Brain microvascular endothelial cell (primary cell): Measurements from ENCODE around the gene RPS2.

Experiments used
- DNase-seq: peaks from one replicate; pipeline ENCODE4 v3.0.0-alpha.2; 2020
- H3K27ac ChIP-seq: fragments of 250-450 bp; sonication (Bioruptor Pico); 2 replicates; pipeline ENCODE4 v1.5.1; 2020; ENCODE audit warnings: mild to moderate bottlenecking, moderate library complexity
- H3K27me3 ChIP-seq: fragments of 250-450 bp; sonication (Bioruptor Pico); replicated peaks from 2 replicates; pipeline ENCODE4 v1.5.1; 2020; ENCODE audit warnings: mild to moderate bottlenecking
- H3K36me3 ChIP-seq: fragments of 250-450 bp; sonication (Bioruptor Pico); replicated peaks from 2 replicates; pipeline ENCODE4 v1.5.1; 2020; ENCODE audit warnings: mild to moderate bottlenecking
- H3K4me3 ChIP-seq: 2 replicates; pipeline ENCODE4 v1.5.1; 2011; ENCODE audit warnings: low read depth, mild to moderate bottlenecking, control low read depth, low read length, moderate library complexity
- in situ Hi-C: cut with HindIII; loops from 2 replicates; pipeline ENCODE4 v1.10.0; 2017; ENCODE audit warnings: low sequenced_read_pairs, low pct_ligation_motif_present
- TF ChIP-seq, protein P1 (sequence below): IDR thresholded peaks from 2 replicates; pipeline ENCODE4 v1.5.1; 2011; ENCODE audit warnings: low read depth, mild to moderate bottlenecking, moderate library complexity, low read length, control low read depth, inconsistent platforms; ENCODE audit errors: missing control alignments

The RPS2 gene

DNA sequence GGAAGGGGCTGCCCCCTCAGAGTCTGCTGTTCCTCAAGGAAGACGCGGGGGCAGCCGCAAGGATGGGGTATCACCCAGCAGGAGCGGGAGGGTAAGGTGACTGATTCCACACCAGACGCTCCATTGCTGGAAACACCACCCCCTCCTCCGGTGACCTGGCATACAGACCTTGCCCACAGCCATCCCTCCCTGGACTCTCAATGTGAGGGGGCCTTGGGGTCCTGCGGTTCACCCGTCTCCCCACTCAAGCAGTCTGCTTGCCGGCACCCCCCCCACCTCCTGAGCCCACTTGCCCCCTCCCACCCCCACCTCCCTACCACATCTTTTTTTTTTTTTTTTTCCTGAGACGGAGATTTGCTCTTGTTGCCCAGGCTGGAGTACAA is 34.3 kb downstream of the RPS2 start:
- no peak for DNase-seq
- Histone ChIP-seq H3K36me3 (no peaks in the 10 kb centered on the region), H3K27ac (no peak overlapping the region), H3K4me3 (no peak overlapping the region), H3K27me3 (no peaks in the 10 kb centered on the region)
- TF ChIP-seq, protein P1, sequence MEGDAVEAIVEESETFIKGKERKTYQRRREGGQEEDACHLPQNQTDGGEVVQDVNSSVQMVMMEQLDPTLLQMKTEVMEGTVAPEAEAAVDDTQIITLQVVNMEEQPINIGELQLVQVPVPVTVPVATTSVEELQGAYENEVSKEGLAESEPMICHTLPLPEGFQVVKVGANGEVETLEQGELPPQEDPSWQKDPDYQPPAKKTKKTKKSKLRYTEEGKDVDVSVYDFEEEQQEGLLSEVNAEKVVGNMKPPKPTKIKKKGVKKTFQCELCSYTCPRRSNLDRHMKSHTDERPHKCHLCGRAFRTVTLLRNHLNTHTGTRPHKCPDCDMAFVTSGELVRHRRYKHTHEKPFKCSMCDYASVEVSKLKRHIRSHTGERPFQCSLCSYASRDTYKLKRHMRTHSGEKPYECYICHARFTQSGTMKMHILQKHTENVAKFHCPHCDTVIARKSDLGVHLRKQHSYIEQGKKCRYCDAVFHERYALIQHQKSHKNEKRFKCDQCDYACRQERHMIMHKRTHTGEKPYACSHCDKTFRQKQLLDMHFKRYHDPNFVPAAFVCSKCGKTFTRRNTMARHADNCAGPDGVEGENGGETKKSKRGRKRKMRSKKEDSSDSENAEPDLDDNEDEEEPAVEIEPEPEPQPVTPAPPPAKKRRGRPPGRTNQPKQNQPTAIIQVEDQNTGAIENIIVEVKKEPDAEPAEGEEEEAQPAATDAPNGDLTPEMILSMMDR = no peak
- in situ Hi-C loops = no loop called here

DNA sequence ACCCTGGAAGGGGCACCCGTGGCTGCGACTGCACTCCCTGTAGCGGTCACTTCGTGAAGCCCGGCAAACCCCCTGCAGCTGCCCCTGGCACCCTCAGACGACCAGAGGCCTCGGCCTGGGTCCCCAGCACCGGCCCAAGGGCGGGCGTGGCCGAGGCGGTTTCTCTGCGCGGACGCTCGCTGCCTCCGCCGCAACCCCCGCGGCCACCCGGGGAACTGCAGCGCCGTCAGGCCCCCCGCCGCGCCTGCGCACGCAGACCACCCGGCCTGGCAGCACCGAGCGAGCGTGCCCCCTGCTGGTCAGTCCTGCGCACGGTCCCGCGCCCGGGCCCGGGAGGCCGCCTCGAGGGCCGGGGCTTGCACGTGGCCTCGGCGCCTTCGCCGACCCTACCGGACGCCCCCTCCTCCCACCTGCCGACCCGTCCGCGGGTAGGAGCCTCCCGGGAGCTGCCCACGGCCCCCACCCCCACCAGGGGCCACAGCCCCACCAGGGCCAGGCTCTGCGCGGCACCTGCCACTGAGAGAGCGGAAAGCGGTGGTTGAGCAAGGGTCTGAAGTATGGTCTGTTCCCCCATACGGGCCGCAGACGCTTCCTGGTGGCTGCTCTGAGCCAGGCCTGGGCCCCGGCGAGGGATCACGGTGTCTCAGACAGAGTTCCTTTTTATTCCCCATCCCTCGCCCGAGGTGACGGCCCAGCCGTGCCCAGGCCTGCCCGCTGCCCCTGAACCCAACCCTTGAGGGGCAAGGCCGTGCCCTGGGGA is 34.9 kb downstream of the RPS2 start:
- TF ChIP-seq, protein P1 = peak; percentile 58
- DNase-seq = peak; percentile 60
- Histone ChIP-seq H3K27ac (no peak overlapping the region), H3K4me3 (peak overlapping the region; percentile 63), H3K36me3 (no peaks in the 10 kb centered on the region), H3K27me3 (no peaks in the 10 kb centered on the region)
- in situ Hi-C loops = no loop called here

DNA sequence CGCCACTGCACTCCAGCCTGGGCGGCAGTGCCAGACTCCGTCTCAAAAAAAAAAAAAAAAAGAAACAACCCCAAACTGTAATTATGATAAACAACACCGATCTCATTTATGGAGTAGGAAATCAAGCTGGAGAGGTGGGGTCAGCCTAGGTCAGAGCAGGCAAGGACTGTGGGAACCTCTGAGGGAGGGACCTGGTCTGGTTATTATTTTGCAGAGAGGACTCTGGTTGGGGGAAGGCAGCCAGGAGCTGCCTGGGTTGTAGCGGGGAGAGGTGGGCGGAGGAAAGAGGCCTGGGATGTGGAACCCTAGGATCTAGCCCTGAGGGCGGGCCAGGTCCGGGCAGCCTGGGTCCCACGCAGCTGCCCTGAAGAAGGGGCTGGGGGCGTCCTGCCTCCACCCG is 35.5 kb downstream of the RPS2 start:
- Histone ChIP-seq H3K4me3 (peak overlapping the region; percentile 63), H3K27ac (no peak overlapping the region), H3K36me3 (no peaks in the 10 kb centered on the region), H3K27me3 (no peaks in the 10 kb centered on the region)
- TF ChIP-seq, protein P1 = no peak
- no peak for DNase-seq
- in situ Hi-C loops = no loop called here

DNA sequence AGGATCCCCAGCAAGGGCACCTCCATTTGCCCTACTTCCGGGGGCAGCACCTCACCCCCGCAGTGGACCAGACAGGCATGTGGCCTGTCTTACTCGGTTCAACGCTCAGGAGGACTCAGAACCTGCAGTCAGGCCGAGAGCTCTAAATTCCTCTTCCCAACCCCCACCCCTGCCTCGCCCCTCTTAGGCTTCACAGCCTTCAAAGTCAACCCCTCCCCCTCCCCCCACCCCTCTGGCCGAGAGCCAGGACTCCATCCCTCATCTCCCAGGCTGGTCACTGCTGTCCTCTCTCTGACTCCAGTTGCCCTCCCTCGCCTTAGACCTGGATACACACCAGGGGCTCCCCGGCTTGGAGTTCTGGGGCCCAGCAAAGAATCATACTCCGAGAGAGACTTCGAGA is 38.4 kb downstream of the RPS2 start:
- DNase-seq = no peak
- TF ChIP-seq, protein P1 = no peak
- H3K27me3 ChIP-seq = peaks cover 20% of the 10 kb centered on the region
- no peak overlapping the region for H3K27ac ChIP-seq
- no peaks in the 10 kb centered on the region for H3K36me3 ChIP-seq
- H3K4me3 ChIP-seq = no peak overlapping the region
- in situ Hi-C loops = no loop called here

DNA sequence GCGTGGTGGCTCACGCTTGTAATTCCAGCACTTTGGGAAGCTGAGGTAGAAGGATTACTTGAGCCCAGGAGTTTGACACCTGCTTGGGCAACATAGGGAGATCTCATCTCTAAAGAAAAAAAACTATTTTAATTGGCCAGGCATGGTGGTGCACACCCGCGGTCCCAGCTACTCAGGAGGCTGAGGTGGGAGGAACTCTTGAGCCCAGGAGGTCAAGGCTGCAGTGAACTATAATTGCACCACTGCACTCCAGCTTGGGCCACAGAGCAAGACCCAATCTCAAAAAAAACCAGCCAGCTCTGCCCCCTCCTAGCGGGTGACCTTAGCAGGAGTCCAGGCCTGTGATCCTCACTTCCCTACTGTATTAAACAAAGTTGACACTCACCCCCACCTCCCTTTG is 40.5 kb downstream of the RPS2 start:
- Histone ChIP-seq H3K4me3 (no peak overlapping the region), H3K36me3 (no peaks in the 10 kb centered on the region), H3K27me3 (peaks cover 36% of the 10 kb centered on the region), H3K27ac (no peak overlapping the region)
- TF ChIP-seq, protein P1 = no peak
- DNase-seq = no peak
- in situ Hi-C loops = no loop called here
